ENCODE results near the gene TUSC2. TPM values are rescaled to one million over a fixed set of nuclear protein-coding genes. Genes with fewer than 3 reads are reported as not detected.

The TUSC2 gene
- total and polyA plus RNA-seq, 2 experiments from 2014 or later, result 41.6 to 71.0 TPM

DNA sequence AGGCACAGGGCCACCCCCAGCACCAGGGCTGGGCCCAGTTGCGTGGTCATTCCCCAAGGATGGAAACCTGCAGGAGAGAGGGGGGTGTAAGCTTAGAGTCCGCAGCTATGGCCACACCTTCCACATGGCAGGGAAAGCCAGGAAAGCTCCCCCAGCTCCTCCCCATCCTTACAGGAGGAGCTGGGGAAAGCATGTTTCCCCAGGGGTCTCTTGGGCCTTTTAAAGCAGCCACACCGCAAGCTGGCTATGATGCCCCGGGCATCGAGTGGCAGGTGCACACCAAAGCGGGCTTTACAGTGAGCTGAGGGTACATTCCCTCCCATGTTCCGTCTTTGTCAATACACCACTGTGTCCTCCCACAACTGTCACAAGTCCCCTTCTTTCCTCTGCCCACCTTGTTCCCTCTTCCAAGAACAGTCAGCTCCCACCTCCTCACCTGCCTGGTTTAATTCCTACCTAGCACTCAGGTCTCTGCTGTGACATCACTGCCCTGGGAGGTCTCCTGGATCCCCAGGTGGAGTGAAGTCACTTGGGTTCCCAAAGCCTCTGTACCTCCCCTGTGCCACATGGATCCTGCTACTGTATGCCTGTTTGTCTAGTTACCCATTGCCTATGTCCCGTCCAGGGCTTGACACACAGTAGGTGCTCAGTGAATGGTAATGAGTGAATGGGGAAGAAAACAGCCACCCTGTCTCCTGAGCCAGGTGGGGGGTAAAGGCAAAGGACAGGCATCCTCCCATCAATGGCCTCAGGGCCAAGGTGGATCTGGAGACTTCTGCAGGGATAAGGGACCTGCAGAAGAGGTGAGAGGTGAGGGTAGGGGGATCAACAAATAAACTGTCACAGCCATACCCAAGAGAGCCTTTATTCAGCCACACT, 32.2 kb downstream of the TUSC2 start:
- H3K9me2 ChIP-seq (ENCODE audit: insufficient read depth), result no peaks in the 10 kb centered on the region
- no peak for DNase-seq (ENCODE audit: low spot score)
- H3K79me2 ChIP-seq (replicated peaks; ENCODE audit: insufficient read depth), result peaks cover 12% of the 10 kb centered on the region
- Mint-ChIP-seq H3K9me3 (no peaks in the 10 kb centered on the region), H3K4me3 (no peak overlapping the region), H3K4me1 (peaks cover 25% of the 10 kb centered on the region), H3K36me3 (ENCODE audit: low read depth) (peaks cover 7% of the 10 kb centered on the region; the same call in 2 of the 3 replicates), H3K27ac (no peak overlapping the region), H3K27me3 (ENCODE audit: insufficient read depth, low read depth, poor library complexity) (peaks cover 25% of the 10 kb centered on the region)
- TF ChIP-seq NANOG (IDR thresholded peaks at IDR 0.05; ENCODE audit: borderline replicate concordance) (no peak), ZNF331 (CRISPR knock-in tag; IDR thresholded peaks at IDR 0.05; ENCODE audit: low read depth) (no peak), JUNB (IDR thresholded peaks at IDR 0.05; ENCODE audit: unreplicated experiment) (no peak), EZH2 (IDR thresholded peaks at IDR 0.05; ENCODE audit: low read depth, unreplicated experiment) (no peak), CREB1 (CRISPR knock-in tag; IDR thresholded peaks at IDR 0.05; ENCODE audit: low read depth) (no peak), ZNF114 (CRISPR knock-in tag; IDR thresholded peaks at IDR 0.05) (no peak), STAT1 (IDR thresholded peaks at IDR 0.05; ENCODE audit: unreplicated experiment) (no peak), EZH2phosphoT487 (IDR thresholded peaks at IDR 0.05; ENCODE audit: unreplicated experiment) (no peak), POLR2AphosphoS5 (IDR thresholded peaks at IDR 0.05; ENCODE audit: low read depth) (no peak)
- TF ChIP-seq, protein P1, sequence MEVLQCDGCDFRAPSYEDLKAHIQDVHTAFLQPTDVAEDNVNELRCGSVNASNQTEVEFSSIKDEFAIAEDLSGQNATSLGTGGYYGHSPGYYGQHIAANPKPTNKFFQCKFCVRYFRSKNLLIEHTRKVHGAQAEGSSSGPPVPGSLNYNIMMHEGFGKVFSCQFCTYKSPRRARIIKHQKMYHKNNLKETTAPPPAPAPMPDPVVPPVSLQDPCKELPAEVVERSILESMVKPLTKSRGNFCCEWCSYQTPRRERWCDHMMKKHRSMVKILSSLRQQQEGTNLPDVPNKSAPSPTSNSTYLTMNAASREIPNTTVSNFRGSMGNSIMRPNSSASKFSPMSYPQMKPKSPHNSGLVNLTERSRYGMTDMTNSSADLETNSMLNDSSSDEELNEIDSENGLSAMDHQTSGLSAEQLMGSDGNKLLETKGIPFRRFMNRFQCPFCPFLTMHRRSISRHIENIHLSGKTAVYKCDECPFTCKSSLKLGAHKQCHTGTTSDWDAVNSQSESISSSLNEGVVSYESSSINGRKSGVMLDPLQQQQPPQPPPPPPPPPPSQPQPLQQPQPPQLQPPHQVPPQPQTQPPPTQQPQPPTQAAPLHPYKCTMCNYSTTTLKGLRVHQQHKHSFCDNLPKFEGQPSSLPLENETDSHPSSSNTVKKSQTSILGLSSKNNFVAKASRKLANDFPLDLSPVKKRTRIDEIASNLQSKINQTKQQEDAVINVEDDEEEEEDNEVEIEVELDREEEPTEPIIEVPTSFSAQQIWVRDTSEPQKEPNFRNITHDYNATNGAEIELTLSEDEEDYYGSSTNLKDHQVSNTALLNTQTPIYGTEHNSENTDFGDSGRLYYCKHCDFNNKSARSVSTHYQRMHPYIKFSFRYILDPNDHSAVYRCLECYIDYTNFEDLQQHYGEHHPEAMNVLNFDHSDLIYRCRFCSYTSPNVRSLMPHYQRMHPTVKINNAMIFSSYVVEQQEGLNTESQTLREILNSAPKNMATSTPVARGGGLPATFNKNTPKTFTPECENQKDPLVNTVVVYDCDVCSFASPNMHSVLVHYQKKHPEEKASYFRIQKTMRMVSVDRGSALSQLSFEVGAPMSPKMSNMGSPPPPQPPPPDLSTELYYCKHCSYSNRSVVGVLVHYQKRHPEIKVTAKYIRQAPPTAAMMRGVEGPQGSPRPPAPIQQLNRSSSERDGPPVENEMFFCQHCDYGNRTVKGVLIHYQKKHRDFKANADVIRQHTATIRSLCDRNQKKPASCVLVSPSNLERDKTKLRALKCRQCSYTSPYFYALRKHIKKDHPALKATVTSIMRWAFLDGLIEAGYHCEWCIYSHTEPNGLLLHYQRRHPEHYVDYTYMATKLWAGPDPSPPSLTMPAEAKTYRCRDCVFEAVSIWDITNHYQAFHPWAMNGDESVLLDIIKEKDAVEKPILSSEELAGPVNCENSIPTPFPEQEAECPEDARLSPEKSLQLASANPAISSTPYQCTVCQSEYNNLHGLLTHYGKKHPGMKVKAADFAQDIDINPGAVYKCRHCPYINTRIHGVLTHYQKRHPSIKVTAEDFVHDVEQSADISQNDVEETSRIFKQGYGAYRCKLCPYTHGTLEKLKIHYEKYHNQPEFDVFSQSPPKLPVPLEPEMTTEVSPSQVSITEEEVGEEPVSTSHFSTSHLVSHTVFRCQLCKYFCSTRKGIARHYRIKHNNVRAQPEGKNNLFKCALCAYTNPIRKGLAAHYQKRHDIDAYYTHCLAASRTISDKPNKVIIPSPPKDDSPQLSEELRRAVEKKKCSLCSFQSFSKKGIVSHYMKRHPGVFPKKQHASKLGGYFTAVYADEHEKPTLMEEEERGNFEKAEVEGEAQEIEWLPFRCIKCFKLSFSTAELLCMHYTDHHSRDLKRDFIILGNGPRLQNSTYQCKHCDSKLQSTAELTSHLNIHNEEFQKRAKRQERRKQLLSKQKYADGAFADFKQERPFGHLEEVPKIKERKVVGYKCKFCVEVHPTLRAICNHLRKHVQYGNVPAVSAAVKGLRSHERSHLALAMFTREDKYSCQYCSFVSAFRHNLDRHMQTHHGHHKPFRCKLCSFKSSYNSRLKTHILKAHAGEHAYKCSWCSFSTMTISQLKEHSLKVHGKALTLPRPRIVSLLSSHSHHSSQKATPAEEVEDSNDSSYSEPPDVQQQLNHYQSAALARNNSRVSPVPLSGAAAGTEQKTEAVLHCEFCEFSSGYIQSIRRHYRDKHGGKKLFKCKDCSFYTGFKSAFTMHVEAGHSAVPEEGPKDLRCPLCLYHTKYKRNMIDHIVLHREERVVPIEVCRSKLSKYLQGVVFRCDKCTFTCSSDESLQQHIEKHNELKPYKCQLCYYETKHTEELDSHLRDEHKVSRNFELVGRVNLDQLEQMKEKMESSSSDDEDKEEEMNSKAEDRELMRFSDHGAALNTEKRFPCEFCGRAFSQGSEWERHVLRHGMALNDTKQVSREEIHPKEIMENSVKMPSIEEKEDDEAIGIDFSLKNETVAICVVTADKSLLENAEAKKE (CRISPR knock-in tag; IDR thresholded peaks at IDR 0.05), result no peak
- TF ChIP-seq, protein P2, sequence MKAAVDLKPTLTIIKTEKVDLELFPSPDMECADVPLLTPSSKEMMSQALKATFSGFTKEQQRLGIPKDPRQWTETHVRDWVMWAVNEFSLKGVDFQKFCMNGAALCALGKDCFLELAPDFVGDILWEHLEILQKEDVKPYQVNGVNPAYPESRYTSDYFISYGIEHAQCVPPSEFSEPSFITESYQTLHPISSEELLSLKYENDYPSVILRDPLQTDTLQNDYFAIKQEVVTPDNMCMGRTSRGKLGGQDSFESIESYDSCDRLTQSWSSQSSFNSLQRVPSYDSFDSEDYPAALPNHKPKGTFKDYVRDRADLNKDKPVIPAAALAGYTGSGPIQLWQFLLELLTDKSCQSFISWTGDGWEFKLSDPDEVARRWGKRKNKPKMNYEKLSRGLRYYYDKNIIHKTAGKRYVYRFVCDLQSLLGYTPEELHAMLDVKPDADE (IDR thresholded peaks at IDR 0.05), result no peak
- TF ChIP-seq, protein P3, sequence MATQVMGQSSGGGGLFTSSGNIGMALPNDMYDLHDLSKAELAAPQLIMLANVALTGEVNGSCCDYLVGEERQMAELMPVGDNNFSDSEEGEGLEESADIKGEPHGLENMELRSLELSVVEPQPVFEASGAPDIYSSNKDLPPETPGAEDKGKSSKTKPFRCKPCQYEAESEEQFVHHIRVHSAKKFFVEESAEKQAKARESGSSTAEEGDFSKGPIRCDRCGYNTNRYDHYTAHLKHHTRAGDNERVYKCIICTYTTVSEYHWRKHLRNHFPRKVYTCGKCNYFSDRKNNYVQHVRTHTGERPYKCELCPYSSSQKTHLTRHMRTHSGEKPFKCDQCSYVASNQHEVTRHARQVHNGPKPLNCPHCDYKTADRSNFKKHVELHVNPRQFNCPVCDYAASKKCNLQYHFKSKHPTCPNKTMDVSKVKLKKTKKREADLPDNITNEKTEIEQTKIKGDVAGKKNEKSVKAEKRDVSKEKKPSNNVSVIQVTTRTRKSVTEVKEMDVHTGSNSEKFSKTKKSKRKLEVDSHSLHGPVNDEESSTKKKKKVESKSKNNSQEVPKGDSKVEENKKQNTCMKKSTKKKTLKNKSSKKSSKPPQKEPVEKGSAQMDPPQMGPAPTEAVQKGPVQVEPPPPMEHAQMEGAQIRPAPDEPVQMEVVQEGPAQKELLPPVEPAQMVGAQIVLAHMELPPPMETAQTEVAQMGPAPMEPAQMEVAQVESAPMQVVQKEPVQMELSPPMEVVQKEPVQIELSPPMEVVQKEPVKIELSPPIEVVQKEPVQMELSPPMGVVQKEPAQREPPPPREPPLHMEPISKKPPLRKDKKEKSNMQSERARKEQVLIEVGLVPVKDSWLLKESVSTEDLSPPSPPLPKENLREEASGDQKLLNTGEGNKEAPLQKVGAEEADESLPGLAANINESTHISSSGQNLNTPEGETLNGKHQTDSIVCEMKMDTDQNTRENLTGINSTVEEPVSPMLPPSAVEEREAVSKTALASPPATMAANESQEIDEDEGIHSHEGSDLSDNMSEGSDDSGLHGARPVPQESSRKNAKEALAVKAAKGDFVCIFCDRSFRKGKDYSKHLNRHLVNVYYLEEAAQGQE (IDR thresholded peaks at IDR 0.05; ENCODE audit: unreplicated experiment), result no peak
- TF ChIP-seq, protein P4, sequence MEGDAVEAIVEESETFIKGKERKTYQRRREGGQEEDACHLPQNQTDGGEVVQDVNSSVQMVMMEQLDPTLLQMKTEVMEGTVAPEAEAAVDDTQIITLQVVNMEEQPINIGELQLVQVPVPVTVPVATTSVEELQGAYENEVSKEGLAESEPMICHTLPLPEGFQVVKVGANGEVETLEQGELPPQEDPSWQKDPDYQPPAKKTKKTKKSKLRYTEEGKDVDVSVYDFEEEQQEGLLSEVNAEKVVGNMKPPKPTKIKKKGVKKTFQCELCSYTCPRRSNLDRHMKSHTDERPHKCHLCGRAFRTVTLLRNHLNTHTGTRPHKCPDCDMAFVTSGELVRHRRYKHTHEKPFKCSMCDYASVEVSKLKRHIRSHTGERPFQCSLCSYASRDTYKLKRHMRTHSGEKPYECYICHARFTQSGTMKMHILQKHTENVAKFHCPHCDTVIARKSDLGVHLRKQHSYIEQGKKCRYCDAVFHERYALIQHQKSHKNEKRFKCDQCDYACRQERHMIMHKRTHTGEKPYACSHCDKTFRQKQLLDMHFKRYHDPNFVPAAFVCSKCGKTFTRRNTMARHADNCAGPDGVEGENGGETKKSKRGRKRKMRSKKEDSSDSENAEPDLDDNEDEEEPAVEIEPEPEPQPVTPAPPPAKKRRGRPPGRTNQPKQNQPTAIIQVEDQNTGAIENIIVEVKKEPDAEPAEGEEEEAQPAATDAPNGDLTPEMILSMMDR (conservative IDR thresholded peaks at IDR 0.05; ENCODE audit: low read depth in 2 of 2), result no peak
- H3F3A ChIP-seq (replicated peaks; ENCODE audit: low read depth), result peaks cover 9% of the 10 kb centered on the region
- H2AFZ ChIP-seq, result no peak overlapping the region
- H3K4me3 ChIP-seq, result no peak overlapping the region
- H3K27ac ChIP-seq (ENCODE audit: low read depth), result no peak overlapping the region
- H3K4me1 ChIP-seq (ENCODE audit: insufficient read depth), result peaks cover 20% of the 10 kb centered on the region
- no peaks in the 10 kb centered on the region for H3K36me3 ChIP-seq (ENCODE audit: insufficient read depth)
- H3K4me2 ChIP-seq, result no peak overlapping the region
- no peaks in the 10 kb centered on the region for H4K20me1 ChIP-seq (replicated peaks; ENCODE audit: insufficient read depth)
- H3K27me3 ChIP-seq (ENCODE audit: insufficient read depth), result no peaks in the 10 kb centered on the region
- ATAC-seq, result no peak

Measured in GM23338 (cell line).